Measurements from ENCODE around the gene ADARB1. TPM values are rescaled to one million over a fixed set of nuclear protein-coding genes. Genes with fewer than 3 reads are reported as not detected.

ADARB1 gene
- total RNA-seq, 4 donors from 2014 or later = 6.8 to 32.2 (median 17.3) TPM

GRCh38 chr21:45225741-45226327 lies 151.5 kb downstream of the ADARB1 start:
- Histone ChIP-seq H3K27ac (no peak overlapping the region), H3K4me1 (peaks cover 0 to 8% (median 0%) of the 10 kb centered on the region in 4 donors), H3K4me3 (no peak overlapping the region), H3K36me3 (peaks cover 0 to 9% (median 0%) of the 10 kb centered on the region in 4 donors), H3K9me3 (no peaks in the 10 kb centered on the region), H3K27me3 (no peaks in the 10 kb centered on the region)
- DNase-seq = no peak
- no peak for TF ChIP-seq POLR2AphosphoS5 (IDR thresholded peaks at IDR 0.05)
- in situ Hi-C loops (cut with MboI; ENCODE audit: low pct_ligation_motif_present in 1 of 4, low pct_unique_long_range_greater_than_20kb in 1 of 4, low sequenced_read_pairs in 3 of 4) (no loop called here), intact Hi-C loops (cut with DNase I; ENCODE audit: low total_unique reads) (no loop called here)
- 81 to 84% methylated on average over 7 to 16 of the region's 16 CpGs for WGBS, 2 donors (ENCODE audit: low coverage in 1 of 2)

GRCh38 chr21:45226540-45227326 lies 152.4 kb downstream of the ADARB1 start:
- in situ Hi-C loops (cut with MboI; ENCODE audit: low pct_ligation_motif_present in 1 of 4, low pct_unique_long_range_greater_than_20kb in 1 of 4, low sequenced_read_pairs in 3 of 4) (no loop called here), intact Hi-C loops (cut with DNase I; ENCODE audit: low total_unique reads) (no loop called here)

GRCh38 chr21:45227735-45228134 lies 153.4 kb downstream of the ADARB1 start:
- in situ Hi-C loops (cut with MboI; ENCODE audit: low pct_ligation_motif_present in 1 of 4, low pct_unique_long_range_greater_than_20kb in 1 of 4, low sequenced_read_pairs in 3 of 4) = no loop called here
- no peaks in the 10 kb centered on the region for H3K9me3 ChIP-seq
- H3K36me3 ChIP-seq = no peaks in the 10 kb centered on the region
- WGBS, 2 donors (ENCODE audit: low coverage in 1 of 2) = 72 to 77% methylated on average over 3 to 10 of the region's 10 CpGs
- intact Hi-C loops (cut with DNase I; ENCODE audit: low total_unique reads) = no loop called here
- no peak for DNase-seq
- TF ChIP-seq EP300 (IDR thresholded peaks at IDR 0.05; ENCODE audit: low read depth) (no peak), POLR2A (IDR thresholded peaks at IDR 0.05) (no peak), CTCF (IDR thresholded peaks at IDR 0.05) (no peak), POLR2AphosphoS5 (IDR thresholded peaks at IDR 0.05) (no peak)
- no peak overlapping the region for H3K4me3 ChIP-seq
- peaks cover 0 to 8% (median 0%) of the 10 kb centered on the region in 4 donors for H3K4me1 ChIP-seq
- H3K27ac ChIP-seq = no peak overlapping the region
- no peaks in the 10 kb centered on the region for H3K27me3 ChIP-seq

More at GRCh38 chr21:45226540-45227326, 152.4 kb downstream of the ADARB1 start:
- TF ChIP-seq POLR2AphosphoS5 (IDR thresholded peaks at IDR 0.05) = no peak
- no peak for TF ChIP-seq EP300 (IDR thresholded peaks at IDR 0.05; ENCODE audit: low read depth)
- no peak for TF ChIP-seq POLR2A (IDR thresholded peaks at IDR 0.05)
- TF ChIP-seq CTCF (IDR thresholded peaks at IDR 0.05) = no peak
- DNase-seq = no peak
- Histone ChIP-seq H3K4me3 (no peak overlapping the region), H3K27me3 (no peaks in the 10 kb centered on the region), H3K4me1 (peaks cover 0 to 8% (median 0%) of the 10 kb centered on the region in 4 donors), H3K9me3 (no peaks in the 10 kb centered on the region), H3K36me3 (peaks cover 0 to 6% (median 0%) of the 10 kb centered on the region in 4 donors), H3K27ac (no peak overlapping the region)
- 46 to 50% methylated on average over 7 to 15 of the region's 15 CpGs for WGBS, 2 donors (ENCODE audit: low coverage in 1 of 2)

- no peak for TF ChIP-seq CTCF (IDR thresholded peaks at IDR 0.05)
- peak in 1 of 3 donors; percentile 27 for TF ChIP-seq POLR2AphosphoS5 (IDR thresholded peaks at IDR 0.05)
- in situ Hi-C loops (cut with MboI; ENCODE audit: low pct_ligation_motif_present in 1 of 4, low pct_unique_long_range_greater_than_20kb in 1 of 4, low sequenced_read_pairs in 3 of 4) = no loop called here
- 34% methylated on average over 6 of the region's 6 CpGs; no CpG with 5 or more reads in 1 of the 2 donors for WGBS, 2 donors (ENCODE audit: low coverage in 1 of 2)
- H3K27ac ChIP-seq = no peak overlapping the region
- peaks cover 0 to 8% (median 0%) of the 10 kb centered on the region in 4 donors for H3K4me1 ChIP-seq
- no peaks in the 10 kb centered on the region for H3K27me3 ChIP-seq
- no peaks in the 10 kb centered on the region for H3K36me3 ChIP-seq
- intact Hi-C loops (cut with DNase I; ENCODE audit: low total_unique reads) = no loop called here
- H3K4me3 ChIP-seq = no peak overlapping the region
- H3K9me3 ChIP-seq = no peaks in the 10 kb centered on the region
- no peak for DNase-seq
Observed at GRCh38 chr21:45228171-45228641, 153.8 kb downstream of the ADARB1 start.

All from transverse colon (tissue), 4 donors.